GM12891 (cell line): ENCODE results near the gene EOLA1.

Experiments used
- POLR2A ChIP-seq: IDR thresholded peaks from 2 replicates; pipeline ENCODE4 v1.6.1; 2011; ENCODE audit warnings: low read depth, low read length, control low read depth
- POLR2AphosphoS5 ChIP-seq: IDR thresholded peaks from 2 replicates; pipeline ENCODE4 v1.6.1; 2011; ENCODE audit warnings: low read depth, low read length, control low read depth
- SPI1 ChIP-seq: IDR thresholded peaks from 2 replicates; pipeline ENCODE4 v1.6.1; 2011; ENCODE audit warnings: low read depth, low read length, control low read depth

DNA sequence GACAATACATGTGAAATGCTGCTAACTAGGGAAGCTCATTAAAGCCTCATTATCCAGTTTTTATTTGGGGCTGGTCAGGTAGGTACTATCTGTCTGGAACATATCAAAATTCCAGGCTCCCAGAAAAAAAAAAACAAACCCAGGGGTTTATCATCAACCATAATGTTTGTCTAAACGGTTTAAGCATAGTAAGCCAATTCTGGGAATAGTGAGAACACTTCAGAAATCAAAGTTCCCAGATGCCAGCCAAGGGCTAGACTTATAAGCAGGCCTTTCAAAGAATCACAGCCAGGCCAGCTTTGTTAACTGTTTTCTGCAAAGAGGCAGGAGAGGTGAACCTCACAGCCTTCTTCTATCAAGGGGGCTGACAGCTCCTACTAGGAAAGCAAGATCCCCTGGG is 43.8 kb upstream of the EOLA1 start:
- TF ChIP-seq POLR2AphosphoS5 (no peak), SPI1 (no peak), POLR2A (no peak)
